ENCODE data around the gene KYNU.

The KYNU gene

DNA sequence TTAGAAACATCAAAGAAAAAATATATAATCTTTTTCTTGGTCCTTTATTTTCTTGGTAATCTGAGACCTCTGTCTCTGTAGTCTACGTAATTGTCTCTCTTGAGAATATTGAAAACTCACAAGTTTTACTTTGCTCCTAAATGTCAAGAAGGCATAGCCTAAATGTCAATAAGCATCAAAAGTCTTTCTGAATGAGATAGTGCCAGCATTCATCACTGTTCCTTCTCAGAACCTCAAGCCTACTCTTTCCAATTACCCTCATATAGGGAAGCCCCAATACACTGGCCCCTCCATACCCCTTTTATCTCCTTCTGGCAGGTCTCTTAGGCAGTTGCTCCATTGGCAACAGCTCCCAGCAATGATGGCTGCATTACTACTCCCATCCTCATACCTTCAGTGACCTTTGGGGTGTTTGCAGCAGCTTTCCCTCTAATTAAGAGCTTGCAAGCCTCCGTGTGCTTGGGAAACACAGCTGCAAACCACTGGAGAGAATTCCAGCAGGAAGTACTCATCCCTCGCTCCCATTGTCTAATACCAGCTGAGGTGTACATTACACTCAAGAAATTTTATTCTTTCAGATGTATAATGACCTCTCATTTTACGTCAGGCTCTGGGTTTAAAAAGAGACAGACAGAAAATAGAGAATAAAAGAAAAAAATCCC lies 95.8 kb downstream of the KYNU start:
- DNase-seq, result no peak

GRCh38 chr2:142973822-142974207 lies 96.4 kb downstream of the KYNU start:
- no peak for DNase-seq

DNA sequence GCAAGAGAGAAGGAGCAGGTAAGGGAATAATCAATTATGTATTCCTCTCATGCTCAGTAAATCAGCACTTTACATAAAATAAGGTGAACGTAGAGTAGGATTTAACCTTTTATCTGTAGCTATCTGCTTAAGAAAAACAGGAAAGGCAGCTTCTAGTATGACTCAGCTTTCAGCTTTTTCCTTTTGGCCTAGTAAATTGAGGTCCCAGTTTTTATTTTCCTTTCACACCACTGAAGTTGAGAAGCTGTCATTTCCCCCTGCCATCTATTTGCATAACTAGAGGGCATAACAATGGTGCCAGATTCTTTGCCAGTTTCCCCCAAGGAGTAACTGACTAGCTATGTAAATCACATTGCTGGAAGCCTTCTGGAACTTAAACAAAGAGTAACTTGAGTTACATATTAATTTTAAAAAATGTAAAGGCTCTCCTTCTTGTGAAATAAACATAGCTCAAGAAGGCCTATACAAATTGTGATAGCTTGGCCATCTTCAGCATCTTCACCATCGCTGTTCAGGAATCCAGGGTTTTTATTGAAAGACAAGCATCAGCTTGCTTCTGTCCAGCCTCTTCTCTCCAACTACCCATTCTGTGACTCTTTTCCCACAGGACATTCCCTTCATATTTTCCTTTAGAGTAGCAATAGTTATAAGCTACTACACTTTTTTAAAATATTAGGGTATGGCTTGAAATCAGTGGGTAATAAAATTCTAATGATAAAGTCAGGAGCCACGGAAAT lies 97.0 kb downstream of the KYNU start:
- no peak for DNase-seq

DNA sequence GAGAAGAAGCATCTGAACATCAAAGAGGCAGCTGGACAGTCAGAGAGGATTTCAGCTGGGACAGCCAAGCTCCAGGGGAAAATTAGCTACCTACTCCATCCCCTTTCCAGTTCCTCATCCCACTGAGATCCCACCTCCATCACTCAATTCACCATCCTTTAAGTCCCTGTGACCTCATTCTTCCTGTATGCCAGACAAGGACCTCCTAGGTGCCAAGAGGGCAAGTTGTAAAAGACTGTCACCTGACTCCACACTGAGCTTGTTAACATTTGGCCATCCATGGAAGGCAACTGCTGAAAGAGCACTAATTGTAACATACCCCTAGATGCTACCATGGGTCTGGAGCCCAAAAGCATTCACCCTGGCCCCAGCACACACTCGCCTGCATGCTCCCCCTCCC lies 97.8 kb downstream of the KYNU start:
- no peak for DNase-seq

DNA sequence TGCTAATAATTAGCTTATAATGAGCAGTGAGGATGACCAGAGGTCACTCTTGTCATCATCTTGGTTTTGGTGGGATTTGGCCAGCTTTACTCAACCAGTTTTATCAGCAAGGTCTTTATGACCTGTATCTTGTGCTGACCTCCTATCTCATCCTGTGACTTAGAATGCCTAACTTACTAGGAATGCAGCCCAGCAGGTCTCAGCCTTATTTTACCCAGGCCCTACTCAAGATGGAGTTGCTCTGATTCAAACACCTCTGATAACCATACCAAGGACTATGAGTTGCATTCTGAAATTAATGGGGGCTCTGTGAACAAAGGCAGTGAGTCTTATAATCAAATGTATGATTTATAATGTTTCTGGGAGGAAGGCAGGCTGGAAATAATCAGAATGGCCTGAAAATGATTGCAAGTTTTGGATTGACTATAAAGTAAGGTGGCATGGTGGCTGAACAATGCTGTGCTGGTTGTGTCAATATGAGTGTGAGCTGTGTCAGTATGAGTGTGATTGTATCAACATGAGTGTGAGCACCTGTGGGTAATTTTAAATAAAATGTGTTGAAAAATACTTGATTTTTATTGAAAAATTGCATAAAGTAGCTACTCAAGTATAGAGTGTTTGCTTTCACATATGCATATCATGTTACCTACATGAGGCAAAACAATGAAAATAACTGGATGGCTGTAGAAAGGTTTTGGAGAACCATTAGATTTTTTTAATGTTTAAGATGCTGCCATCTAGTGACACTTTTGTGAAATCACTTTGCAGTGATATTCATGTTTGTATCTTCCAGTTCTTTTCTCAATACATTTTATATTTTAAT lies 103.0 kb downstream of the KYNU start:
- no peak for DNase-seq

GRCh38 chr2:142981069-142981378 lies 103.6 kb downstream of the KYNU start:
- no peak for DNase-seq

DNA sequence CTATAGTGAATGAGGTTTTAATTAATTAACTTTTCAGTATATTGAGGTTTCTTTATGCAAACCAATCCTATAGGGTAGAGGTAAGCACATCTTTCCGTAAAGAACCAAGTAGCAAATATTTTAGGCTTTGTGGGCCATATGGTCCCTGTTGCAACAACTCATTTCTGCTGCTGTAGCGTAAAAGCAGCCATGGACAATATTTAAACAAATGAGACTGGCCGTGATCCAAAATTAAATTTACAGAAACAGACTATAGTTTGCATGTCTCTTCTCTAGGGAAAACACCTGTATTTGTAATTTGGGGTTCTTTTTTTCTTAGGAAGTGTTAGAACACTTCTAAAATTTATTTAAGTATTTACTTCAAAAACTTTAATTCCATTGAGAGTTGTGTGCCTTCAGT lies 104.3 kb downstream of the KYNU start:
- no peak for DNase-seq

DNA sequence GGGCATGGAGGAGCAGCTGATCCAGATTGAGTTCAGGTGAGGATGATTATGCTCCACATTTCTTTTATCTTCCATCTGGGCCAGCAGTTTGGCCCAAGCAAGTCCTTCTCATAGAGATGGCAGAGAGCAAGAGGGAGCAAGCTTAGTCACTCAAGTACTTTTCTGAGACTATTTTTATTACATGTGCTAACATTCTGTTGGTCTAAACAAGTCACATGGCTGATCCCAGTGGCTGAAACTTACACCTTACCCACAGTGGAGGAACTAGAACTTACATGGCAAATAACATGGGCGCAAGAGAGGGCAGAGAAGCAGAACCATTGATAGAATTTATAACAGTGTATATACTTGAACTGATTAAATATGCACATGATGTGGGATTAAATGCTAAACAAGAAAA lies 105.7 kb downstream of the KYNU start:
- DNase-seq, result no peak

DNA sequence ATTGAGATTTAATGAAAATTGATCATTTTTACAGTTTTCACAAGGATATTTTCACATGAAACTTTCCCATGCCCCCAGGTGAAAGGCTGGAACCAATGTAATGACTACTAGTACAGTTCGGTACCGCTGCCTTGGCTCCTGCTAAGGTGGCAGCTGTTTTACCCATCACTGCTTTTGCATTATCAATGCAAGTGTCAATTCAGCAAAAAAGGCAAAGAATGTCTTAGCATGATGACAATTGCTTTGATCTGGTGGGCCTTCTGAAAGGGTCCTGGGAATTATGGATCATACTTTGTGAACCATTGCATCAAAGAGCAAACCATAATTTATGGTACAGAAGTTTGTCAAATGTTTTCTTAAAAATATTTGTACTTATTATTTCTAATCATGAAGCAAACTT lies 107.2 kb downstream of the KYNU start:
- DNase-seq, result no peak

- no peak for DNase-seq
Observed at GRCh38 chr2:142987044-142987443, 109.6 kb downstream of the KYNU start.

GRCh38 chr2:142989273-142990204 lies 112.1 kb downstream of the KYNU start:
- no peak for DNase-seq

GRCh38 chr2:142991295-142991694 lies 113.8 kb downstream of the KYNU start:
- DNase-seq, result no peak

DNA sequence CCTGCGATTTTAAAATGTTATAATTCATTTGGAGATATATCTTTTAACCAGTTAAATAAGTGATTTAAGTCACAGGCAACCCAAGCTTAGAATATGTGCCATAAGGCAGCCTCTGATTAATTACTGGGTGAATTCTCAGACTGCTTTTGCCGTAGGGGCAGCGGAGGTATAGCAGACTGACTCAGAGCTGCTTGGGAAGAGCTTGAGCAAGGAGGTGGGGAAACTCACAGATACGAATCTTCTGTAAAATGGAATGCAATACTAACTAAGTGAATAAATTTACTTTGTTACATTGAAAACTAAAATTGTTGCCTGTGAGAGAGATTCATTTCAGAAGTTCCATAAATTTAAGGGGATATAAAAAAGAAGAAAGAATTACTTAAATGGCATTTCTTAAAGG lies 115.4 kb downstream of the KYNU start:
- DNase-seq, result no peak

GRCh38 chr2:142993771-142994170 lies 116.3 kb downstream of the KYNU start:
- no peak for DNase-seq

- no peak for DNase-seq
Observed at GRCh38 chr2:142994665-142995064, 117.2 kb downstream of the KYNU start.

GRCh38 chr2:142997231-142997630 lies 119.8 kb downstream of the KYNU start:
- DNase-seq, result no peak

GRCh38 chr2:143000599-143000998 lies 123.1 kb downstream of the KYNU start:
- no peak for DNase-seq

GRCh38 chr2:143001501-143001900 lies 124.0 kb downstream of the KYNU start:
- no peak for DNase-seq

DNA sequence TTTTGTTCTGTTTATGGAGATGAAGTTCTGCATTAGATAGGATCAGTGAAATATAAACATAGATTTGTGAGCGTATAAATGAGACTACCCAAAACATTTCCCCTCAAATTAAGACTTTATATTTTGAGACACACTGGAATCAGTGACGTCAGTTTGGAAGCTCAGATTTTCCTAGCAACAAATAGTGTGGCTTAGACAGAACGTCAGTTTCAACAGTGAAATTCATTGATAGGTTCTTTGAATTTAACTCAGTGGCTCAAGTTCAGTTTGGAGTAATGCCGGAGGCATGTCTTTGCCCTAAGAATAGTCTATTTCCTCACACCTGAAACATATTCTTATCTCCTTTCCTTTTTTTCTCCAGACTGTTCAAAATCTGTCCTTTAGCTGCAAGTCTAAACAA lies 138.2 kb downstream of the KYNU start:
- no peak for DNase-seq

DNA sequence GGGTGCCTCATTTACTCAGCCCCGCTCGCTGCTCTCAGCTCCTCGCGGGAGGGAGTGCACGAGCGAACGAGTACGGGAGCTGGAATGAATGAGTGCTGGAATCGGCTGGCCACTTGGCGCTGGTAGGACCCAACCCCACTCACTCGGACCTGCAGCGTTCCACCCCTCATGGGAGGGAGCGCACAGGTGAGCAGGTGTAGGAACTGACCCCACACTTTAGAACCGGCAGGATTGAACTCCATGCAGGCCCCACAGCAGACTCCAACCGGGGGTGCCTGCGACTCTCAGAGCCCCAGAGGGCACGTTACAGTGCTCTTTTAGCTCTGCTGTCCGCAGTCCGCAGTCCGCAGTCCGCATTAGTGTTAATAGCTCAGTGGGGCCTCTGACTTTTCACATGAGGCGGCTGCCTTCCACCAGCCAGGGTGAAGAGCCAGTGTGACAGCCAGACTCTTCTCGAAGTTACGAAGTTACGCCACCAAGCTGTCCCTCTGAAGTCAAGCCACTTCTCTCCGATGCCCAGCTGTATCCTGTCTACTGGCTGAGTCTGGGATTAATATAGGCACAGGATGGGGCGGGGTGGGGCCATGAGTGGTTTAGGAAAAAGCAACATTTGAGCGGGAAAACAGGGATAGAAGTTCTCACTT lies 149.1 kb downstream of the KYNU start:
- no peak for DNase-seq

- no peak for DNase-seq
Observed at GRCh38 chr2:143029141-143029540, 151.7 kb downstream of the KYNU start.

- DNase-seq, result peak; percentile 59
Observed at GRCh38 chr2:143030127-143030526, 152.7 kb downstream of the KYNU start.

Data from GF-D8 (cell line).